GM08714 (cell line): ENCODE data around the gene AHRR.
"Not testable (repeated sequence)": the region's sequence is repeated elsewhere in the genome, so short reads cannot be mapped to it uniquely, and the experiment has no call there.

Source experiments
- H3K4me3 ChIP-seq: fragments of 200-500 bp; sonication (Bioruptor generic); 2 replicates; pipeline ENCODE4 v1.5.1; 2014; ENCODE audit warnings: mild to moderate bottlenecking, low read length, inconsistent platforms
- ZNF274 ChIP-seq: IDR thresholded peaks from 2 replicates; pipeline ENCODE4 v1.6.1; 2012; ENCODE audit warnings: mild to moderate bottlenecking, low read depth, low read length

Gene AHRR

GRCh38 chr5:302966-303365 lies 18.5 kb upstream of the AHRR start:
- no peak for TF ChIP-seq ZNF274
- H3K4me3 ChIP-seq, result no peak overlapping the region

- not testable (repeated sequence) for H3K4me3 ChIP-seq
Observed at GRCh38 chr5:303741-304140, 17.8 kb upstream of the AHRR start.

DNA sequence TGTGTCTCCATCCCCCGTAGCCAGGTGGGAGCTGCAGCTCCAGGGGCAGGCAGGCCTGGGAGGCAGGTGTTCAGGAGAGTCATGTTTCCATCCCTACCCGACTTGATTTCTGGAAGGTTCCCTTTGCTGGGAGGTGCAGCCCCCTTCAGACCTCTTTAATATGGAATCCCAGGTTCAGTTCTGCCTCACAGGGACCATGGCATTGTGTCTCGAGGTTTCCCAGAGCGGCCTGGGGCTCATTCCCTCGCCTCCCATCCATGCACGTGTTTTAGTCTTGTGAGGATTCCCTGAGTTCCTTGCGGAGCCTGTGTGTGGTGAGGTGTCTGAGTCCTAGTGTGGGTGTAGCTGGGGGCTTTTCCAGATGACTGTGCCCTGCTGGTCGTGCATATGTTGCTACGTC lies 16.5 kb upstream of the AHRR start:
- H3K4me3 ChIP-seq, result no peak overlapping the region
- no peak for TF ChIP-seq ZNF274

GRCh38 chr5:305459-305858 lies 16.1 kb upstream of the AHRR start:
- TF ChIP-seq ZNF274, result no peak
- no peak overlapping the region for H3K4me3 ChIP-seq

DNA sequence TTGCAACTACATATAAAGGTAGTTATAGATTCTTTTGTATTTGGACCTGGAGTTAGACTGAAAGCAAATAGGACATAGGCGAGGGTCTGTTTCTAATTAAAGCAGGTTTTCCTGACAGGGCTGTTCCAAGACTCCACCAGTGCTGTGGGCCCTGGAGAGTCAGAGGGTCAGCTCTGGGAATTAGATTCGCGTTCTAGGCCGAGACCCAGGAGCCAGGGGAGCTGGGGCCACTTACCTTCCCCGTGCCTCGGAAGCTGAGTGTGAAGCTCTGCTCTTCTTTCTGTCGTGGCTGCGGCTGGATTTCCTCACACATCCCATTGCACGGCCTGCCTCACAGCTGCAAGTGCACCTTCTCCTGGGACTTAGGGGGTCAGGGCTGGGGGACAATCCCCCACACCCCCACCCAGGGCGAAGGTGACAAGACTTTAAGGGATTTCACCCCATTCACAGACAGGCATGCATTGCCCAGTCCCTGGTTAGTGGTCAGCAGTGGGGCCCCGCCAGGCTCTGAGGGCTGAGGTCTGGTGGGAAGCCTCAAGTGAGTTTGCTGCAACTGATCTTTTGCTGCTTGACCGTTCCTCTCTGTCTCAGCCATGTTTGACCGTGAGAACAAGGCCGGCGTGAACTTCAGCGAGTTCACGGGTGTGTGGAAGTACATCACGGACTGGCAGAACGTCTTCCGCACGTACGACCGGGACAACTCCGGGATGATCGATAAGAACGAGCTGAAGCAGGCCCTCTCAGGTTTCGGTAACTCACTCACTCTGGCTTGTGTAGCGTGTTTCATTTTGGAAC lies 15.3 kb upstream of the AHRR start:
- no peak overlapping the region for H3K4me3 ChIP-seq
- no peak for TF ChIP-seq ZNF274

GRCh38 chr5:307306-307705 lies 14.2 kb upstream of the AHRR start:
- no peak overlapping the region for H3K4me3 ChIP-seq
- no peak for TF ChIP-seq ZNF274

DNA sequence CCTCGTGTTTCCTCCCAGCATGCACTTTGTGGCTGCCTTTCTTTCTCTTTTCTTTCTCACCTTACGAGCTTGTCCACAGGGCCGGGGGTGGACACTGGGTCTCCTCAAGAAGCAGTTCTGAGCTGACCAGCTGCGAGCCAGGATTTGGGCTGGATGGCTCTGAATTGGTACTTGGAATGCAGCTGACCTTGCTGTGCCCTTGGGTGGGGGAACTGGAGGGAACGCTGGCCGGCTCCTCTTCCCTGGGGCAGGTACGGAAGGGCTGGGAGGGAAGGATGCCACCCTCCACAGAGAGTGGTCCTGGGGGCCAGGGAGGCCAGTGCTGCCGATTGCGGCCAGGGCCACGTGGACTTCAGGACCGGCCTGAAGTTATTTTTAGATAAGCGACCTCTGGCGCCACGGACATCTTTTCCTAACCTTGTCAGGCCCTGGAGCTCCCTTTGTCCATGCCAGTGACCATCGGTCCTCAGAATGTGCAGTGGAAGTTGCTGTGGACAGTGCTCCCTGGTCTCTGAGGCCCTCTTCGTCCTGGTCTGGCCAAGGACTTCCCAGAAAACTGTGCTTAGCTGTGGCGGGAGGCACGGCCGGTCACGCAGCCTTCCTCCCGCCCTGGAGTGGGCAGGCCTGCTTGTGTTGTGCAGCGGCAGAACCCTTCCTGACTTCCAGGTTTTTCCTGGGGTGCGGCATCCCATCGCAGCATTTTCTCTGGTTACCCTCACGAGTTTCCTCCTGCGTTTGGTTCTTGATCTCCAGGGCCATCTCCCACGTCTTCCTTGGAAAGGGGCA lies 13.5 kb upstream of the AHRR start:
- no peak overlapping the region for H3K4me3 ChIP-seq
- no peak for TF ChIP-seq ZNF274

- TF ChIP-seq ZNF274, result no peak
- no peak overlapping the region for H3K4me3 ChIP-seq
Observed at GRCh38 chr5:308672-309271, 12.7 kb upstream of the AHRR start.

DNA sequence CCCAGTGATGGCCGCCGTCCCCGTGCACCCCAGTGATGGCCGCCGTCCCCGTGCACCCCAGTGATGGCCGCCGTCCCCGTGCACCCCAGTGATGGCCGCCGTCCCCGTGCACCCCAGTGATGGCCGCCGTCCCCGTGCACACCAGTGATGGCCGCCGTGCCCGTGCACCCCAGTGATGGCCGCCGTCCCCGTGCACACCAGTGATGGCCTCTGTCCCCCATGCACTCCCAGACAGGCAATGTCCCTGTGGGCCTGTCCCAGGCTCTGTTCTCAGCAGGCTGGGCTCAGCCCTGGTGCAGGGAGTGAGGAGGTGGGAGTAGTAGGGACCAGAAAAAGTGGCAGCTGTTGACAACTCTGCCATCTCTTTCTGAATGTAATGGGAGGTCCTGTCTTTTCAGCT lies 11.7 kb upstream of the AHRR start:
- not testable (repeated sequence) for H3K4me3 ChIP-seq

GRCh38 chr5:310516-310915 lies 11.0 kb upstream of the AHRR start:
- no peak for TF ChIP-seq ZNF274
- no peak overlapping the region for H3K4me3 ChIP-seq

GRCh38 chr5:310941-311434 lies 10.5 kb upstream of the AHRR start:
- no peak overlapping the region for H3K4me3 ChIP-seq
- TF ChIP-seq ZNF274, result no peak

DNA sequence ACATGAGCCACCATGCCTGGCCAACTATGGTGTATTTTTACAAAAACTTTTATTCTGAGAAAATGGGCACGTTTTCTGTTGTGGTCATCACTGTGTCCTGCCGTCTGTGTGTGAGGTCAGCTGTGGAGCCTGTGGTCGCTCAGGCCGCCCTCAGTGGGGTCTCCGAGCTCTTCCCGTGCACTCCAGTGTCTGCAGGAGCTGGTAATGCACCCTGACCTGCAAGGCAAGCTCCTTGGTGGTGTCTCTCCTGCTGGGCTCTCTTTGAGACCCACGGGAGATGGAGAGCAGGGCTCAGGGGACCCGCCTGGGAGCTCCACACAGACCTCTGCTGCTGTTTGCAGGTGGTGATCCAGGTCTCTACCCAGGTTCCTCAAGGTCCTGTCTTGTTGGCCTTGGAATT lies 9.6 kb upstream of the AHRR start:
- no peak overlapping the region for H3K4me3 ChIP-seq
- TF ChIP-seq ZNF274, result no peak

- TF ChIP-seq ZNF274, result no peak
- H3K4me3 ChIP-seq, result no peak overlapping the region
Observed at GRCh38 chr5:312845-313244, 8.7 kb upstream of the AHRR start.

DNA sequence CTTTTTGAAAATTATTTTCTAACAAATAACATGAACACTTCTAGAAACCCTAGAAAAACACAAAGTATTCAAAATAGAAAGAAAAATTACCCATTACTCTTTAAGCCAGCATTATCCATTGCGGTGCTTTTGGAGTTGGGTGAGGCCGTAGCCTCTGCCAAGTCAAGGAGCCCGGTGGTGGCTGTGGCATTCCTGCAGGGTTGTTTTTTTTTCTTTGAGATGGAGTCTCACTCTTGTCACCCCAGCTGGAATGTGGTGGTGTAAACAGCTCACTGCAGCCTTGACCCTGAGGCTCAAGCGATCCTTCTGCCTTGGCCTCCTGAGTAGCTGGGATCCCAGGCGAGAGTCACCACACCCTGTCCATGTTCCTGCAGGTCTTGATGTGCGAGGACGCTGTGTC lies 8.2 kb upstream of the AHRR start:
- no peak overlapping the region for H3K4me3 ChIP-seq
- TF ChIP-seq ZNF274, result no peak

GRCh38 chr5:313806-314376 lies 7.6 kb upstream of the AHRR start:
- TF ChIP-seq ZNF274, result no peak
- H3K4me3 ChIP-seq, result no peak overlapping the region
